ENCODE results near the gene TGFBR2.

The TGFBR2 gene

DNA sequence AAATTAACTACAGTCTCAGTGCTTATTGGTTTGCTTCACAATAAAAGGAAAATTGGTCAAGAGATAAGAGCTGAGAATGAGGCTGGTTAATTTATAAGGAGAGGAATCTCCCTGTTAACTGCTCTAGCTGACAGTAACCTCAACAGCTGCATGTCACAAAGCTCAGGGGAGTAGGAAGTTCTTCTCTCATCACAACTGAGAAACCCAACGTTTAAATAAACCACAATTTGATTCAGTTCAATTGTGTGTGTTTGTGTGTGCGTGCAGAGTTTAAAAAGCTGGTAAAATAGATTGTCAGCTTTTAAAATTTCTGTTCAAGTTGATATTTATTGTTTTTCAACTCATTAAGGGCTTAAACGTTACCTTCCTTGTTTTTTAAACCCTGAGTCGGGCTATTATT, 3.5 kb upstream of the TGFBR2 start:
- peak overlapping the region; percentile 39 for H3K4me2 ChIP-seq
- no peak overlapping the region for H3K4me3 ChIP-seq (IDR thresholded peaks at IDR 0.05; ENCODE audit: insufficient read depth, low read depth, low read length)
- H4K20me1 ChIP-seq (ENCODE audit: insufficient read depth): no peaks in the 10 kb centered on the region
- H3K36me3 ChIP-seq (ENCODE audit: insufficient read depth): no peaks in the 10 kb centered on the region
- no peaks in the 10 kb centered on the region for H3K79me2 ChIP-seq (ENCODE audit: insufficient read depth, low read depth)
- H3K4me1 ChIP-seq (ENCODE audit: low read depth, poor library complexity, severe bottlenecking): peaks cover 33% of the 10 kb centered on the region
- H3K27me3 ChIP-seq (ENCODE audit: insufficient read depth, low read depth): no peaks in the 10 kb centered on the region
- TF ChIP-seq CTCF (conservative IDR thresholded peaks at IDR 0.05; ENCODE audit: low read depth, low read length): no peak
- H3K9ac ChIP-seq: no peak overlapping the region
- H2AFZ ChIP-seq (ENCODE audit: low read depth): no peak overlapping the region
- no peak overlapping the region for H3K27ac ChIP-seq

GRCh38 chr3:30604093-30604492, 2.3 kb upstream of the TGFBR2 start:
- H4K20me1 ChIP-seq (ENCODE audit: insufficient read depth): no peaks in the 10 kb centered on the region
- H3K79me2 ChIP-seq (ENCODE audit: insufficient read depth, low read depth): no peaks in the 10 kb centered on the region
- H3K4me3 ChIP-seq (IDR thresholded peaks at IDR 0.05; ENCODE audit: insufficient read depth, low read depth, low read length): no peak overlapping the region
- no peak overlapping the region for H3K4me2 ChIP-seq
- H3K27ac ChIP-seq: no peak overlapping the region
- no peaks in the 10 kb centered on the region for H3K27me3 ChIP-seq (ENCODE audit: insufficient read depth, low read depth)
- H2AFZ ChIP-seq (ENCODE audit: low read depth): no peak overlapping the region
- no peak overlapping the region for H3K9ac ChIP-seq
- H3K36me3 ChIP-seq (ENCODE audit: insufficient read depth): no peaks in the 10 kb centered on the region
- TF ChIP-seq CTCF (conservative IDR thresholded peaks at IDR 0.05; ENCODE audit: low read depth, low read length): no peak
- H3K4me1 ChIP-seq (ENCODE audit: low read depth, poor library complexity, severe bottlenecking): peaks cover 21% of the 10 kb centered on the region

DNA sequence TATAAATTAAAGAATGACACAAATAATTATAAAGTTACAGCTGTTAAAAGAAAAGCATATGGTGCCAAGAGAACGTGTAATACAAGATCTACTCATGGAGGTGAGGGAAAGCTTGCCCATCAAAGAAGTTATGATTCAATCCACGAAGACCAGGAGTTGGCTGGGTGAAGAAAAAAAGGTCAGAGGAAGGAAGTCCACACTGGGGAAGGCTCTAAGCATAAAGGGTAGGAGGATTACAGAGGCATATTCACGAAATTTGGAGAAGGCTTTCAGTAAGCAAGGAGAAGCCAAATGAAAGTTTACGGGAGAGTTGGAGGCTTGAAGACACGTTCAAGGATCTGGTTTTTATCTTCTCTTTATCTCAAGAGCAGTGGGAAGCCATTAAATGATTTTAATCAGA, 1.8 kb upstream of the TGFBR2 start:
- Histone ChIP-seq H3K36me3 (ENCODE audit: insufficient read depth) (no peaks in the 10 kb centered on the region), H4K20me1 (ENCODE audit: insufficient read depth) (no peaks in the 10 kb centered on the region), H3K9ac (no peak overlapping the region), H3K79me2 (ENCODE audit: insufficient read depth, low read depth) (no peaks in the 10 kb centered on the region), H2AFZ (ENCODE audit: low read depth) (no peak overlapping the region), H3K4me2 (no peak overlapping the region), H3K4me3 (IDR thresholded peaks at IDR 0.05; ENCODE audit: insufficient read depth, low read depth, low read length) (no peak overlapping the region), H3K4me1 (ENCODE audit: low read depth, poor library complexity, severe bottlenecking) (peaks cover 17% of the 10 kb centered on the region), H3K27ac (no peak overlapping the region), H3K27me3 (ENCODE audit: insufficient read depth, low read depth) (no peaks in the 10 kb centered on the region)
- no peak for TF ChIP-seq CTCF (conservative IDR thresholded peaks at IDR 0.05; ENCODE audit: low read depth, low read length)

GRCh38 chr3:30605005-30605404, 1.4 kb upstream of the TGFBR2 start:
- Histone ChIP-seq H3K4me1 (ENCODE audit: low read depth, poor library complexity, severe bottlenecking) (peaks cover 16% of the 10 kb centered on the region), H3K79me2 (ENCODE audit: insufficient read depth, low read depth) (no peaks in the 10 kb centered on the region), H3K36me3 (ENCODE audit: insufficient read depth) (no peaks in the 10 kb centered on the region), H3K4me3 (IDR thresholded peaks at IDR 0.05; ENCODE audit: insufficient read depth, low read depth, low read length) (no peak overlapping the region), H3K9ac (no peak overlapping the region), H2AFZ (ENCODE audit: low read depth) (no peak overlapping the region), H4K20me1 (ENCODE audit: insufficient read depth) (no peaks in the 10 kb centered on the region), H3K27ac (no peak overlapping the region), H3K27me3 (ENCODE audit: insufficient read depth, low read depth) (no peaks in the 10 kb centered on the region), H3K4me2 (no peak overlapping the region)
- no peak for TF ChIP-seq CTCF (conservative IDR thresholded peaks at IDR 0.05; ENCODE audit: low read depth, low read length)
